Urothelium cell line (cell line): ENCODE results near the gene SLC7A1.

ENCODE experiments used
- DNase-seq: peaks from one replicate; pipeline ENCODE4 v3.0.0; 2011; ENCODE audit warnings: low spot score, mixed read lengths
- FAIRE-seq: peaks from 2 replicates; lab custom pipeline; 2011; peaks lifted over from hg19 to GRCh38; lab: Jason Lieb, UNC

SLC7A1 gene

DNA sequence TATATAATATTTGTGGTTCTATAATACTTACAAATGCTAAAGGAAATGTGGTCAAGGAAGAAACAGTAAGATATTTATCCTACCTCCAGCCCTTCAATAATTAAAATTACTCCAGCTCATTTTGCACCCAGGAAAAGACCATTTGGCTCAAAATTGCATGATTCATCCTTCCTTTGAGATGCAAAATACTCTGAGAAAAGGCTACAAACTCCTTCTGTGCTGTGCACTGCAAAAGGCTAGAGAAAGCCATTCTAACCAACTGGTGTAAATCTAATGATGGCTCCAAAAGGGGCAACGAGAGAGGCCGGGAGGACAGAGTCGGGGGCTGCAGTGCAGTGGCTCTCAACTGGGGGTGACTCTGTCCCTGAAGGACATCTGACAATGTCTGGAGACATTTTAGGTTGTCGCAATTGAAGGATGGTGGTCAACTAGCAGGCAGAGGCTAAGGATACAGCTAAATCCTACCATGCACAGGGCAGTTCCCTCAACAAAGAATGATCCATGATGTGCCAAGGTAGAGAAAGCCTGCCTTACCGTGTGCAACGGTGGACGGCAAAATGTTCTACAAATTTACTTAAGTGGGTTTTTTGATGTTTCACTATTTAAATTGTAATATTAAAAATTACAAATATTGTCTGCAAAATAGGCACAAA, 32.6 kb downstream of the SLC7A1 start:
- FAIRE-seq (no peak), DNase-seq (no peak)

DNA sequence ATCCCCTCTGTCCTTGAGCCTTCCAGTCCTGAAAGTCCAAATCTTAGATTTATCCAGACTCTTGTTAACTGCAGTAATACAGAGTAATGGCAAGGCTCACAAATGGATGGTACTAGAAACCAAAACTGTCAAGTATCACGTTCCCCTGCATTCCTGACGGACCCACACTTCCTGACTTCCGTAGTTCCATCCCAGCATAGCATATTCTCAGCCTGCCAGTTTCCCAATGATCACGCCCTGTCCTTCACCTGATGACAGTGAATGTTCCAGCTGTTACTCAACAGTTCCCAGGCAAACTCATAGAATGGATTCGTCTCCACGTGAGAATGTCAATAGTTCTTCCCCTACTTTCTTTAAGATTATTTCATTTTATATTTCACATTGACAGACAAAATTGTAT, 33.6 kb downstream of the SLC7A1 start:
- DNase-seq = no peak
- FAIRE-seq = no peak

DNA sequence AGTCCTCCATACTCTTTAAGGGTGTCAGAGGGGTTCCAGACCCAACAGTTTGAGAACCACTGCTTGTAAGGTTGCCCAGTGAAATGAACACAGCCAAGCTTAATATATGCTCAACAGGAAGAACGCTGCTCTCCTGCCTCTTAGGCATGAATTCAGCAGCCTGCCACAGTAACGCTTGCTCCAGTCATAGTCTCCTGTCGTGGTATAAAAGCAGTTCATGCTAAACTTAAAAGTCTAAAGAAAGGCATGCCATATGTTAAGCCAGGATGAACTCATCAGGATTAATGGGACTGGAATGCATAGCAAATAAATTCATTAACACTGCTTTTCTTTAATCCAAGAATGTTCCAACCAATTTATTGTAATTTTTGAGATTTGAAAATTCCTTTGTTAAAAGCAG, 38.7 kb downstream of the SLC7A1 start:
- DNase-seq (no peak), FAIRE-seq (no peak)

DNA sequence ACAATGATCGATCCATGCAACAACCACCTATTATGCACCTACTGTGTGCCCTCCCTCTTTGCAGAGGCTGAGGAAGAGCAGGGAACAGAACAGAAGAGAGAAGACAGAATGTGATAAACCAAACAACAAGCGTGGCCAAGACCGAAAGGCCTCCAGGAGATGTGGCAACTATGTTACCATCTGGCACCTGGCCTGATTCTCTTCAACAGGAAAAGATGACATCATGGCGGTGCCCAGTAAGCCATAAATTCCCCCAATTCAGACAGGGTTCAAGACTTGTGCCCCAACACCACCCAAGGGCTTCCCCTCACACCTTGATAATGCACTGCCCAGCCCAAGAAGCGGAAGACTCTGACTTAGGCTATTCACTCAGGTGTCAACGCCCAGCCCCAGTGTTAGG, 44.3 kb downstream of the SLC7A1 start:
- FAIRE-seq (no peak), DNase-seq (no peak)

DNA sequence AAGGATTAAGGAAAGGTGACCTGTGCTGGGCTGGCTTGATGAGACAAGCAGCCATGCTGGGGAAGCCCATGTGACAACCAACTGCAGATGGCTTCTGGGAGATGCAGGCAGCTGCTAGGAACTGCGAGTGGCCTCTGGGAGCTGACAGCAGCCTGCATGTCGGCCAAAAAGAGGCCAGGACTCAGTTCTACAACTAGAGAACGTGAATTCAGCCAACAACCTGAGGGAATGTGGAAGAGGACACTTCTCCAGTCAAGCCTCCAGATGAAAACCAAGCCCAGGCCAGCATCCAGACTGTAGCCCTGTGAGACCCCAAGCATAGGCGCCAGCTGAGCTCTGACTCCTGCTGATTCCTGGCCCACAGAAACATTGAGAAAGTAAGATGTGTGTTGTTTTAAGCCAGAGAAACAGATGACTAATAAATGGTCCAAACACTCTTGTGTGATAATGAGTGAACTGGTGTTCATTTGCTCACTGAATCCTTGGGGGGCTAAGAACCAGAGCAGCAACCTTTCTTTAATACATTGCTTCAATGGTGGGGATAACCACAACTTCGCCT, 45.0 kb downstream of the SLC7A1 start:
- FAIRE-seq (no peak), DNase-seq (no peak)

DNA sequence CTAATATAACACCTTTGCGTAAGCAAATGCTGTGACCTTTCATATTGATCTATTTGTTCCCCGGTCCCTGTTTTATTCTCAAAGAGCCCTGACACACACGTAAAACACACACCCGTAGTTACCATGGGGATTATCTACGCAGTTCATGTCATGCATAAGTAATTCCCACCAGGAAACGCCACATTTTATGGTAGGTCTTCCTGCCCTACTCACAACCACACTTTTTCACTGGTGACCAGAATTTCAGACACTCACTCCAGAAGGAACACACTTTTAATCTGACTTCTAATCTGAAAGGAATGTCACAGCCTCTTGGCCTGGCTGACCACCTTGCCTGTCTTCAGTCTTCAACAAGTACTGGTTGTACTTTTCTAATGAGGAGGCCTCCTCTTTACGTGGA, 46.8 kb downstream of the SLC7A1 start:
- no peak for DNase-seq

DNA sequence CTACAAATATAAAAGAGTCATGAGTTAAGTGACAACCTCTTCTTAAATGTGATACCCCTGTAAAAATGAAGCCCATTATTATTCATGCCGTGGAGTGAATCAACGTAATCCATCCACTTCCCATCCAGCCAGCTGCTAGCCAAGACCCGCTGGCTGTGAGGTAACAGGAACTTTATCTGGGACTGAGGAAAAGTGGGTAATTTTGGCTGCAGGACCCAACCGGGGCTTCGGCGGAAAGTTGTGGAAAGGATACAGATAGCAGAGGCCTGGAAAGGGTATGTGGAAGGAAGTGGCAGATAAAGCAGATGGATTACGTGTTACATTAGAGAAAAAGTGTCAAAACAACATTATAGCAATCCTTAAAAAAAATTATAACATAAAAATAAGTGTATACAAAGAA, 48.3 kb downstream of the SLC7A1 start:
- DNase-seq (no peak), FAIRE-seq (no peak)

More for the DNA sequence above, 46.8 kb downstream of the SLC7A1 start:
- FAIRE-seq = no peak

DNA sequence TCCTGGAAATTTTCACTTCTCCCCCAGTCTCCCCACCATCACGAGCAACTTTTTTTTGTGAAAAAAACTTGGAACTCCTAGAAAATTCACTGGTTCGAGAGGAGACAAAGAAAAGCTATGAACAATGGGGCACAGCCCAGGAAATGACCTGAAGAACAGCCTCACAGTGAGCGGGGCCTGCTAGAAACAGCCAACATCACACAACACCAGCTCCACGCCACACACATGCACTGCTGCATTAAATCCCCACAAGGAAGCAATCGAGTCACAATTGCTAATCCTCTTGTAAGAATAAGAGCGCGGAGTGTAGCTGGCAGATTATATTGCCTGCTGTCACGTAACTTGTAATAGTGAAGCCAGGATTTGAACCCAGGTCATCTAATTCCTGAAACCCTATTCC, 48.8 kb downstream of the SLC7A1 start:
- no peak for FAIRE-seq
- DNase-seq = no peak

DNA sequence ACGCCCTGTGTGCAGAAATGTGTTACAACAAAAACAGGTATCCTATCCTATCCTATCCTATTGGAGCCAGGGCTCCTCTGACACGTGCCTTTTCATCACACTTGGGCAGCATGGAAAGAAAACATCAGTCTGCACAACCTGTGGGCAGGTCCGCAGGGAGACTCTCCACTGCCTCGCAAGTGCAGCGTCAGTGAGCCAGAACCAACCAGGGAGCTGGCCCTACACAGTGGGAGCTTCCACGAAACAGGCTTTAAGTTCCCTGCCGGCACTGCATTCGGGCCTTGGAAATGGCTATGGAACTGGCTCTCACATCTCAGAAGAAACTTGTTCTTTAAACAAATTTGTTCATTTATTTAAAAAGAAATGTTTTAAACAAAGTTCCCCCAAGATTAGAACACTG, 49.5 kb downstream of the SLC7A1 start:
- DNase-seq (no peak), FAIRE-seq (no peak)

DNA sequence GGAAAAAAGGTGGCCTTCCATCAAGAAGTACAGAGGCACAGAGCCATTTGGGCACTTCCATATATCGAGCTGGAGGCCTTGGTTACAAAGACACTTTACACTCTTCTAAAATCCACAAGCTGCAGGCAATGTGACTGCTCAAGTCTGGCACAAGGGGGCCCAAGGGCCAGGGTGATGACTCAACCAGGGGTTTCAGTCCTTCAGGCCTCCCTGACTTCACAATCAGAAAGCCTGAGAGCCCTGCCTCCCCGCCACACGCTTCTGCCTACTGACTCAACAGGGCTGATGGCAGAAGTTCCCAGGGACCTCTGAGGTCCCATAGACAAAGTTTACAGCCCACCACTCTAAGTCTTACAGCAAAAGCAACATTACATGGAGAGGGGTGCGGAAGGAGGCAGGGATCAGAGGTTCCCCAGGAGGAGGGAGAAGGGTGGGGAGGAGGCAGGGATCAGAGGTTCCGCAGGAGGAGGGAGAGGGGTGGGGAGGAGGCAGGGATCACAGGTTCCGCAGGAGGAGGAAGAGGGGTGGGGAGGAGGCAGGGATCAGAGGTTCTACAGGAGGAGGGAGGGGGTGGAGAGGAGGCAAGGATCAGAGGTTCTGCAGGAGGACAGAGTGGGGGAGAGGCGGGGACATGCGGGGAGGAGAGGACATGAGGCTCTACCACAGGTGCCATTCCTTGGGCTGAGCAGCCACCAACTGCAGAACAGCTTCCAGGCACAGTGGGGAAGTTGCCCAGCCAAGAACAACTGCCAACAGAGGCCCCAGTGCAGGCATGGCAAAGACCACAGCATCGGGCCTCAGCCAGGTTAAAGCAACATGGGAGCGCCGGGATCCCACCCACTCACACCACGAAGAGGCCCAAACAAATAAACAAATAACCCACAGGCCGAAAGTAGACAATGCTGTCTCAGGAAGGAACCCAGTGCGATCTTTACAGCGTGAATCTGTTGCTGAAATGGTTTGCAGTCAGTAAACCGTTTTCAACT, 52.0 kb downstream of the SLC7A1 start:
- FAIRE-seq (no peak), DNase-seq (peak; percentile 14)

DNA sequence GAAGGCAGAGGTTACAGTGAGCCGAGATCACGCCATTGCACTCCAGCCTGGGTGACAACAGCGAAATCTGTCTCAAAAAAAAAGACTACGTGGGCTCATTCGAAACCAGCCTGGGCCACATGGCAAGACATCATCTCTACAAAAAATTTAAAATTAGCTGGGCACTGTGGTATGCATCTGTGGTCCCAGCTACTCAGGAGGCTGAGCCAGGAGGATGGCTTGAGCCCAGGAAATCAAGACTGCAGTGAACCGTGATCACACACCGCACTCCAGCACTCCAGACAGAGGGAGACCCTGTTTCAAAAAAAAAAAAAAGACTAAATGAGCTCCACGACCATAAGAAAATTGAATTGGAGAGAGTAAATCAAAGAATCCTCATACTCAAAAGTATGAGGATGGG, 53.1 kb downstream of the SLC7A1 start:
- FAIRE-seq (no peak), DNase-seq (no peak)

DNA sequence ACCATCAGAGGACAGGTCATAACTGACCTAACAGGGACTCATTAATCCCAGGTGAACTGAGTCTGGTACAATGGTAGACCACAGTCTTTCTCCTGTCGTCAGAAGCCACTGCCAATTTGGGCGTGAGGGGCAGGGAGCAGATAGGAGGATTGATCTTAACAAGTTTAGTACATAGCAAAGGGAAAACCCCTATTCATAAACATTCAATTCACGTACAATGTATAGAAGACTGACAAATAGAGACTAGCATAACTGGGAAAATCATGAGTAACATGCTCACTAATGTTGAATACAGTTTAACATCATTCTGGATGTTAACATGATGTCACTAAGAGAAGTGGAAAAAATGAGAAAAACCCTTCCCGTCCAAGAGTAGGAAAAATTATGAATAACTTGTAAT, 54.1 kb downstream of the SLC7A1 start:
- no peak for DNase-seq
- FAIRE-seq = no peak

DNA sequence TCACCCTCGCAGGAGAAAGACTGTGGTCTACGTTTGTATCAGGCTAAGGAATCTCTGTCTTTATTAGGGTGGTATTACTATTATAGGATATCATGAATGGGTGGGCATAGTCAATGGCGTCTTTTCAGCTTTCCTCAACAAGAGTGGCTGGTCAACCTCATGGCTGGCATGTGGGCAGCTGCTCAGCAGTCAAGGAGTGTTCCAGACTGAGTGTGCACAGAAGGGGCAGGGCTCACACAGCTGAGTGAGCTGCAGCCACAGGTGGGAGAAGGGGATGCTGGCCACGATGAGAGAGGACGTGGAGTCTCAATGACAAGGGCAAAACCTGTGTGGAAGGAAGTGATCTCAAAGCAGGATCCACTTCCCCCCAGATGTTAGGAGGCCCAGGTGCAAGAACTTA, 54.7 kb downstream of the SLC7A1 start:
- FAIRE-seq (no peak), DNase-seq (no peak)

DNA sequence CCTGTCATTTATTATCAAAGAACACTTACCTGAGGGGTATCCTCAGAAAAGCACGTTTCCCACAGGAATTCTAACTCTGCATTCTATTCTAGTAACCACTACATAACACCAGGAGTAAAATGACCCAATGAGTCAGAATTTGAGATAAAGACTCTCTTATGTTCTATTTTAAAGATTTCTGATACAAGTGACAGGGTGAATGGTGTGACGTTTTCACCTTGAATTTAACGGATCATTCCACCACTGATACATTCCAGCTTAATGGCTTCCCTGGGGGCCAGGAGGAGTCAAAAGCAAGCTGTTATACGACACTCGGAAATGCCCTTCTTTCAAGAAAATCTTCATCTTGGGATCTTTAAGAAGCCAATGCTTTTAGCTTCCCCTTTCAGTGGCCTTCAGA, 55.2 kb downstream of the SLC7A1 start:
- DNase-seq (no peak), FAIRE-seq (no peak)

DNA sequence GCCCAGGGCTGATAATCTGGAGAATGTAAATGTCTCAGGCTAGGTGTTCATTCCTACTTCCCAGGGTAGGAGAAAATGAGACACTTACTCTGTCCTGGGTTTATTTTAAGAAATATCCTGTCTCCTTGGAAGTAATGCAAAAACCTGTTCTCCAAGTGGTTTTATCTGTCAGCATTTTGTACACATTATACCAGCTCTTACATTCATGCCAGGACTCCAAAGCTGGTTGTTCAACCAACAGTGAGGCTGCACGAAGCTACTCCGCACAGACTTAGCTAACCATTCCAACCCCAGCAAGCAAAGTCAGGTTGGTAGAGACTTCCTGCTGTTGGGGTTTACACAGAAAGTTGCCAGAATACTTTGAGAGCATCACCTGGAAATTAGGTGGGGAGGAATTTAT, 55.6 kb downstream of the SLC7A1 start:
- DNase-seq (no peak), FAIRE-seq (no peak)

DNA sequence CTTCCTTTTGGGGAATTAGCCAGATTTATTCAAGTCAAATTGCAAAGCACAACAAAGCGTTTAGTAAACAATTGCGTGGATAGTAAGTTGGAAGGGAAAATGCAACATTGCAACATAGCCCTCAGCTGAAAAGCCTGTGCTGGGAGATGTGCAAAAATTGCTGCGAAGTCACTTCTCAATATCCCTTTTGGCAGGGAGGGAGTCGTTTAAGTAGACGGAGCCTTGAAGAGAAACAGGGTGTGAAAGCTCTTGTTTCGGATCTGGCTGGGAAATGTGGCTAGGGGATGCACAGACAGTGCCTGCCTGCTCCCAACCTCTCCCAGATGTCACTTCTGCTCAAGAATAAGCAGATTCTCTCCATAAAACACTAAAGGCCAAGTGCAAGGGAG, 56.8 kb downstream of the SLC7A1 start:
- DNase-seq = no peak
- no peak for FAIRE-seq

DNA sequence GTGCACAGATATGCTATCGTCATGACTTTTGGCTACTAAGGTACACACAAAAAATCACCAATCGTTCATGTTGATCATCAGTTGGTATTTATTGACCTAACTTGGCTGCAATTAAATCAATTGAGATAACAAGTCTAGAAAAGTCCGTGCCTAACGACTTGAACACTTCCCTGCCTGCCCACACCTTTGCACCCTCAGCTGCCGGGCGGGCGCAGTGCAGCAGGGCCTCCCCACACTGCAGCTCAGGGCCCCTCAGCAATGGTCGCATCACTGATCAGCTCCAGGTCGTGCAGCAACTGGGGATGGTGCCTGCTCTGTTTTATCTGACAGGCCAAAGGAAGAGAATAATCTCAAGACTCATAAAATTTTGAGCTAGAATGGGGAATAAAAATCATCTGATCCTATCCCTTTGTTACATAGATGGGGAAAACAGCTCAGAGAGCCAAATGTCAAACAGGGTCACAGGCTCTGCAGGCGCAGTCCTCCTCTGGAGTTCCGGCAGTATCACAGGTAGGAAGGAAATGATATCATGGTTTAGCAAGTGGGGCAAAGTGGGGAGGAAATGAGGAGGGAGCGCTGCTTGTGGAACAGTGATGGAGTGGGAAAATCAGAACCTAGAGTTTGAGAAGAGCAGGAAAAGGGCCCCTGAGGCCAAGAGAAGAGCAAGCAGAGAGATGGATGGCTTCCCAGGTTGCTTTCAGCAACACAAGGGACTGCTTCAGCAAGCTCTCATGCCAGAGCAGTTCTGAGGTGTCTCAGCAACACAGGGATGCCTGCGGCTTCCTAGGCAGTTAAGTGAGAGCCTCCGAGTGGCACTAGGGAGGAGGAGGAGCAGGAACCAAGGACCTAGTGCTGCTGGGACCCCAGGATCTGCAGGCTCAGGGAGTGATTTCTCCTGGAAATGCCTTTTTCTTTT, 57.5 kb downstream of the SLC7A1 start:
- DNase-seq (no peak), FAIRE-seq (no peak)

DNA sequence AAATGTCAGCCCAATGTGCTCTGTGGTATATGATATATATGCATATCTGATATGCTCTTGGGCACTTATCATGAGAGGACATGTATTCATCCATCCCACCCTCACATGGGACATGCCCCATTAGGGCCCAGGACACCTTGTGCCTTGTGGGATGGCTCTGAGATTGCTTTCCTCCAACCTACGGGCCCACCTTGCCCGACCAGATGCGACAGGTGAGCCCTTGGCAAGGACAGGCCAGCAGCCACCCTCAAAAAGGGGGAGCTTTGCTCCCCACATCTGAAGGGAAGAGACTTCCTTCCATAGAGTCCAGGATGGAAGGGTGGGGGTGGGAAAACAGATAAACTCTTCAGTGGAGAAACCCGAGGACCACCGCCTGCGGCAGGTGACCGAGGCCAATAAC, 58.6 kb downstream of the SLC7A1 start:
- DNase-seq = no peak
- FAIRE-seq = no peak

DNA sequence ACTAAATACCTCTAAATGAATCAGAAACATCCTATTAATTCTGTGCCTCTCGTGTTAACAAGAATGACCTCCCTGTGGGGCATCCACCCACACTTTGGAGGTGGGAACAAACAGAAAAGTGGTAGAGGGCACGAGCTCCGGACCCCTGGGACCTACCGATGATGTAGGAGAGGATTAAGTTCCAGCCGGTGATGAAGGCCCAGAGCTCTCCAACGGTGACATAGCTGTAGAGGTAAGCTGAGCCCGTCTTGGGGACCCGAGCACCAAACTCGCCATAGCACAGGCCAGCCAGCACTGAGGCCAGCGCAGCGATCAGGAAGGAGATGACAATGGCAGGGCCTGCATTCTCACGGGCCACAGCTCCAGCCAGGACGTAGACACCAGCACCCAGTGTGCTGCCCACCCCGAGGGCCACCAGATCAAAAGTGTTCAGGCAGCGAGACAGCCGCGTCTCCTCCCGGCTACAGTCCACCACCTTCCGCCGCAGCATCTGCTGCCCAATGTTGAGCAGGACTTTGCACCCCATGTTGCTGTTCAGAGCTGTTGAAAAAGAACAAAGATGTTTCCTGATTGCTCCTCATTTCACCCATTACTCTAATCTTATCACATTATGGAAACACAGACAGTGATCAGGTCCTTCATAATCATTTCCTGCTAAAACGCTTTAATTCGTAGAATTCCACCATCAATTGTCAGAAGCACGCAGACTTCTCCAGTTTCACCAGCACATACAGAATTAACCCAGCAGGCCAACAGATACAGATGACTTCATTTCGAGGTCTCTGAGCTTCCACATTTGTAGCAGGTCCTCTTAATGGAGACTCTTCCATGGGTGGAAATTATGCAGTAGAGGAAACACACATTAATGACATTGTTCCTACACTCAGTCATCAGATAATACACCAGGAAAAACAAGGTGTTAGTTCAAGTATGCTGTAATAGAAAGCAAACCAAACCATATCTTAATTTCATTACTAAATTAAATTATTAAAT, 59.5 kb downstream of the SLC7A1 start:
- no peak for FAIRE-seq
- no peak for DNase-seq

DNA sequence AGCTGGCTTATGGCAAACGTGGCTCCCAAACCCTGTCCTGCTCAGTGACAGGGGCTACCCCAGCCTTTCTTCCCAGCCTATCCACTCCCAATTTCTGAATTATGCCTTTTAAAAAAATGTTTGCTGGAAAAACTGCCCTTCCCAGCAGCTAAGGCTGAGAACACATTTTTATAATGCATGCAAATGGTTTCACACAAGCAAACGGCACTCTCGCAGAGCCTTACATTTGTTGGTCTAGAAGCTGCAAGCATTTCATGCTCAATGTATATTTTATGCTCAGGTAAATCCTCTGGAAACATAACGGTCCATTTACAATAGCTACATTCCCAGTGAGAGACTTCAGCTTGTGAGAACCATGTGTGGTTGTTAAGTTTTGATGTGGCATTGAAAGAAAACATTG, 61.4 kb downstream of the SLC7A1 start:
- FAIRE-seq (no peak), DNase-seq (no peak)
